CD4-positive, alpha-beta T cell treated with Interleukin-4 for 4 hours (primary cell): Measurements from ENCODE around the gene GSG1L.

ENCODE experiments used
- DNase-seq: peaks from one replicate; pipeline ENCODE4 v3.0.0-alpha.2; 2020

Gene GSG1L

GRCh38 chr16:28062261-28062846 is 1.2 kb downstream of the GSG1L start:
- no peak for DNase-seq

DNA sequence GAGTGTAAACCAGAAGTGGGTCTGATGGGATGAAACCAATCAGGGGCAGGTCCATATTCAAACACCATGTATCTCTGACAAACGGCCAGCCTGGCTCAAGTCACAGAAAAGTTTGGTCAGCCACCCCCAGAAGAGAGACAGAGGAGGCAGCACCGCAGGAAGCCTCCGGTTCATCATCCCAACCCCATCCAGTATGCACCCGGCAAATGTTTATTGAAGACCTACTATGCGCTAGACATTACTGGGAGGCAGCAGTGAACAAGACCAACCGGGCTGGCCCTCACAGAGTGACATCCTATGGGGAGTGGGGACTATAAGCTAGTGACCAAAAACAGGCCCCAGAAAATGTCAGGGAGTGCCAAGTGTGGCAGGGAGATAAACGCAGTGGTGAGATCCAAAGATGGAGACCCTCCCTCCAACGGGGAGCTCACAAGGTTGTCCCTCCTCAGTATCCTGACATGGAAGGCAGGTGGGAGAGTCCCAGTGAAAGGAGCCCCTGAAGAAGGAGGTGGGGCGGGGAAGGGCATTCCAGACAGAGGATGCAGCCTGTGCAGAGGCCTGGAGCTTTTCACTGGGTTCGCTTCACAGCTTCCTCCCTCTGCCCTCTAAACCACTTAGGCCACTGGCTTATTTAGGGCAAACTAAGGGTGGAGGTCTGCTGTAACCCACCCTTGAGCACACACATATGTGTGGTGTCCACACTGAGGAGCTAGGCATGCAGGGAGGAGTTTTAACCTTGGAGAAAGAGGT is 2.0 kb downstream of the GSG1L start:
- DNase-seq, result no peak

DNA sequence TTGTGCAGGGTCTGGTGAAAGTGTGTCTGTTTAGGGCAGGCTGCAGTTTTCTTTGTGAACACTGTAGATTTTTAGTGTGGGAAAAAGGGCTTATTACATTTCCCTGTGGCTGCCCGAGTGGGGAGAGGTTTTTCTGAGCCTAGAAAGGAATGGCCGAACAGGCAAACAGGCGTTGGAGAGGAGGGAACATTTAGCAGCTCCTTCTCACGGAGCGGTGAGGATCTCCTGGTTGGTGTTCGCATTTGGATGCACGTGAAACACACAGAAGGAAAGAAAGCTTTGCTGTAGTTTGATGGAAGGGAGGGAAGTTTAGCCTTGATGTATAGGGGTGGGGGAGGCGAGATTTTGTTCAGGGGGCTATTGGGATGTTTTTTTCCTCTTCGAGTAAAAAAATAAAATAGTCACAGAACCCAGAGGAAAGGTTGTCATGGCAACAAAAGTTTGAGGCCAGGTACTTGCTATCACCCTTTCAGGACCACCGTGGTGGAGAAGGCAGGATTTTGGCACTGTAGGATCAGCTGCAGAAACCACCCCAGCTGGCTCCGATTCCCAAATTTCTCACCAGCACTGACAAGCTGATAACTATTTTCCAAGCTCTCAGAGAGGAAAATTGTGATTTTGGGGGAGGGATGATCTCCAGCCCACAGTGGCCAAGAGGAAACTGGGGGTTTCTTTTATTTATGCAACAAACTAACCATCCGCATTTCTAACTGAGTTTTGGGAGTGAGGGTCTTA is 3.5 kb downstream of the GSG1L start:
- no peak for DNase-seq

- DNase-seq, result no peak
Measured at GRCh38 chr16:28058839-28059589, 4.5 kb downstream of the GSG1L start.

DNA sequence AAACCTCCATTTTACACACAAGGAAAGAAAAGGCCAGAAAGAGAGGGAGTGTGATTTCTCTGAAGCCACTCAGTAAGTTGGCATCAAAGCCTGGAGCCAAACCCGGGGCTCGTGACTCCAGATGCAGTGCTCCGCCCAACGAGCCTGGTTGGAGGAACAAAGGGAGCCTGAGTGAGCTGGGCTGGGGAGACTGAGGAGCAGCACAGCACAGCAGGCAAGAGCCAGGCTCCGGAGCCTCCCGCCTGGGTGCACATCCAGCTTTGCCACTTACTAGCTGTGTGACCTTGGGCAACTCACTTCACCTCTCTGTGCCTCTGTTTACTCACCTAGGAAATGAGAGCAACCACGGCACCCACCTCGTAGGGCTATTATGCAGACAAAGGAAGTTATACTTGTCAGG is 5.6 kb downstream of the GSG1L start:
- no peak for DNase-seq

GRCh38 chr16:28053461-28053860 is 10.1 kb downstream of the GSG1L start:
- no peak for DNase-seq

- DNase-seq, result no peak
Measured at GRCh38 chr16:28052274-28053128, 11.0 kb downstream of the GSG1L start.

DNA sequence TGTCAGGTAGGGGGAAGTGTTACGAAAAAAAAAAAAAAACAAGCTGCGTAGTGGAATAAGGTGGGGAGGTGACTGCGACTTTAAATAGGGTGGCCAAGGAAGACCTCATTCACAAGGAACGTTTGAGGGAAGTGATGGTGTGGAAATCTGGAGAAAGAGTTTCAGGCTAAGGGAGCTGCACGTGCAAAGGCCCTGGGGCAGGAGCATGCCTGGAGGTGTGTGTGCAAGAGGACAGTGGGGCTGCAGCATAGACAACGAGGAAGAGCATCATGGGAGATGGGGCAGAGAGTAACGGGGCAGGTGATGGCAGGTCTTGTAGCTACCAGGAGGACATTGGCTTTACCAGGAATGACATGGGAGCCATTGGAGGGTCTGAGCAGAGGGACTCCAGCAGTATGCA is 12.0 kb downstream of the GSG1L start:
- no peak for DNase-seq

DNA sequence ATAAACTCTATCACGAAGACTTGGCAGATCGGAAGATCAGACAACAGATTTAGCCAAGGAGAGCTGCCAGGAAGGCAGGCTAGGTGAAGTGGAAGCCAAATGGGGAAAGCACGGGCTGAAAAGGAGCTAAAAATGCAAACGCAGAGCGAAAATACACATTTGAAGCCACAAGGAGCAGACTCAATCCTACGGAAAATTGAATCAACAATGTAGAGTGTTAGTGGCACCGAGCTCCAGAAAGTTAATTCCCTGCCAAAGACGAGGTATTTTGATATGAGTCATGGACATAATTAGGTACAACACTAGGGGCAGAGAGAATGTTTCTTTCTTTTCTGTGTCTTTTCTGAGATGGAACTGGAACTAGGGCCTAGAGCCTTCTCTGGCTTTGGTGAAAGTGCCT is 20.7 kb downstream of the GSG1L start:
- DNase-seq, result no peak

DNA sequence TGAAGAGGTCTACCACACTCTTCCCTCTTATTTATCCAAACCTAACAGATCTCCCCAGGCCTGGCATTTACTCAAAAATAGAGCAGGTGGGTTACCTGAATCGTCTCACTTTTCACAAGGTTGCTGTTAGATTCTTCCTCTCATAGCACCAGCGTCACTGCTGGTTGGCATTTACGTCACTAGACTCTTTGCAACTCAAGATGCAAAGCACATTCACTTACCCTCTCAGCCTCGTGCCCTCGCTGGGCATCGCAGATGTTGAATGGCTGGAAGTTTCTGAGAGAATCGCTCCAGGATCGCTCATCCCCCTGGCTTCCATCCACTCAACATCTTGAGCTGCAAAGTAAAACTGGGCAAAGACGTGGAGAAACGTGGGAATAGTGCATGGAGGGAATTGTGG is 21.9 kb downstream of the GSG1L start:
- DNase-seq, result no peak

DNA sequence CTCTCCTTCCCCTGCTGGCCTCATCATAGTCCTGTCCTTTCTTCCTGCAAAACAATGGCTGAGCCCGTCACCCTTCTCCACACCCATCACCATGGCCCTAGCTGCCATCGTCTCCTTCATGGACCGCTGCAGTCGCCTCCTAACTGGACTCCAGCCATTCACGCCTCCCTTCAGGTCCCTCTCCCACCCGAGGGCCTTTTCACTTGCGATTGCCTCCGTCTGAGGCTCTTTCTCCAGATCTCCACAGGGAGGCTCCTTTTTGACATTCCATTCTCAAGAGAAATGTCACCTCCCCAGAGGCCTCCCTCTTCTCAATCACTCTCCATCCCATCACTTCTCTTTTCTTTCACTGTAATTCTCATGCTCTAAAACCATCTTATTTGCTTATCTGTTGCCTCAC is 23.5 kb downstream of the GSG1L start:
- DNase-seq, result no peak

DNA sequence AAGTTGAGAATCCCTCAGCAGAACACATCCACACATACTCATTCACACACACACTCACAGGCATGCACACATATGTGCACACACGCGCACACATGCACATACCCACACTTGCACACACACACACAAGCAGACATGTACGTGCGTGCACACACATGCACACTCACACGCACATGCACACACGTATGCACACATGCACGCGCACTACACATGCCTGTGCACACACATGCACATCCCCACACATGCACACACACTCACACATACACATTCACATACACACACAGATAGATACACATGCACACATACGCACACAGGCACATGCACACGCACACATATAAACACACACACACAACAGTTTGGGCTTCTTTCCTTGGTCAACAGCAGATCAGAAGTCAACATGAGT is 24.0 kb downstream of the GSG1L start:
- no peak for DNase-seq

GRCh38 chr16:28038409-28038808 is 25.1 kb downstream of the GSG1L start:
- no peak for DNase-seq

- DNase-seq, result no peak
Measured at GRCh38 chr16:28035866-28036393, 27.6 kb downstream of the GSG1L start.

DNA sequence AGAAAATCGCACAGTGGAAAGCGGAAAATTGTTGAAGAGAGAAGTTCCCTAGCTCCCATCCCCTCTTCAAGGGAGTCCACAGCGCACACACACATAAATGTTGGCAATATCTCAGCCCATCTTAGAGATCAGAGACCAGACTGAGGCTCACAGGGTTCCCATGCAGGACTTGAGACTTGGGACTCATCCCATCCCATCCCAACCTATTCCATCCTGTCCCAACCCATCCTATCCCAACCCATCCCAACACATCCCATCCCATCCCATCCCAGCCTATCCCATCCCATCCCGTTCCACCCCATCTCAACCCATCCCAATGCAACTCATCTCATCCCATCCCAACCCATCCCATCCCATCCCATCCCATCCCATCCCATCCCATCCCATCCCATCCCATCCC is 29.6 kb downstream of the GSG1L start:
- no peak for DNase-seq

- no peak for DNase-seq
Measured at GRCh38 chr16:28029387-28030002, 34.0 kb downstream of the GSG1L start.

GRCh38 chr16:28027055-28027454 is 36.5 kb downstream of the GSG1L start:
- DNase-seq, result no peak

GRCh38 chr16:28025631-28026030 is 37.9 kb downstream of the GSG1L start:
- DNase-seq, result no peak

- DNase-seq, result no peak
Measured at GRCh38 chr16:28019218-28019617, 44.3 kb downstream of the GSG1L start.

DNA sequence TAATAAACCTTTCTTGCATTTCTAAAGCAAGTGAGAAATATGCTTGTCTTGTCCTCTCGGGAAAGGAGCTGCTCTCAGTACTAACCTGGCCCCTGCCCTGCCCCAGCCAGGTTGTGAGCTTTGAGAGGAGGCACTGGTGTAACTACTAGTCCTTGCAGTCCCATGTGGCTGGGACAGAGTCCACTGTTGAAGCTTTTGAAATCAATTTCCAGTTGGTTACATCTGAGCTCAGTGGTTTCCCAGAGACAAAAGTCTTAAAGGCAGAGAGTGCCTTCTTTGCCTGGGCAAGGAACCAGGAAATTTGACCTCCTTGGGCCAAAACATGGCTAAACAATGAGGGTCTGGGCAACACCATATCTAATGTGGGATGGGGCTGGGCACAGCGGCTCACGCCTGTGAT is 48.7 kb downstream of the GSG1L start:
- no peak for DNase-seq

DNA sequence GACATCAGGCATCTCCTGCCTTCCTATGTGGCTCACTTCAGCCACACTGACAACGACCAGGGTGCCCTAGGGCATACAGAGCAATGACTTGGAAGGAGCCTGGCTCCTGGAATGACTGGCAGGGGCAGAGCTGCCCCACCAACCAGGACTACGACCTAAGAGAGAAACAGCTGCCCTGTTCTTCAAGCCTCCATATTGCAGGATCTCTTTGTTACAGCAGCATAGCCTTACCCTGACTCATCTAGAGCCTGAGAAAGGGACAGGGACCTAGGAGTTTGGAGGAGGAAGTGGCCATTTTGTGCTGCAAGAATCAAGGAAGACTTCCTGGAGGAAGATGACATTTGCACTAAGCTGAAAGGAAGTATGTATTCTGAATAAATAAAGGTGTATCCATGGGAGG is 49.6 kb downstream of the GSG1L start:
- no peak for DNase-seq

DNA sequence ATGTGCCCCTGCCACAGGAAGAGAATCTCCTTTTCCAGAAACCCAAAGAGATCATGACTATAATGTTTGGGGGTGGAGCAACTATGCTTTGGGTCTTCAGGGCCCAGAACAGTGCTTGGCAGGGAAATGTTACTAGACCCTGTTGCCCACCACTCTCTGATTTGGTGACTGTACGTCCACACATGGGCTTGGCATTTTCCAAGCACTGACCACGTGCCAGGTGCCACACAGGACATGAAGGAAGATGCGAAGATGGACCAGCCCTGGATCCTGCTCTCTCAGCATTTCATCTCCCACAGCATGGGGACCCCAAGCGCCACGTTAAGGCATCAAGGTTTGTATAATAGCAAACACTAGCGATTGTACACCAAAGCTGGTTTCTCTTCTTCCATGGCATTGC is 50.1 kb downstream of the GSG1L start:
- DNase-seq, result no peak
